HepG2 (cell line): ENCODE results near the gene BCL6. TPM values are rescaled to one million over a fixed set of nuclear protein-coding genes. Genes with fewer than 3 reads are reported as not detected.
A peak's percentile ranks its signal among the peaks of the same experiment; 100 is the strongest.

ENCODE experiments used
- ARHGAP35 ChIP-seq: sonication (generic); formaldehyde crosslinking; IDR thresholded peaks from 2 replicates; pipeline ENCODE4 v1.9.0; 2022; ENCODE audit warnings: mild to moderate bottlenecking, inconsistent platforms, moderate library complexity, missing genetic modification reagents, borderline replicate concordance
- CHCHD3 ChIP-seq: sonication (generic); formaldehyde crosslinking; IDR thresholded peaks from 2 replicates; pipeline ENCODE4 v1.8.0; 2022; ENCODE audit warnings: mild to moderate bottlenecking, missing genetic modification reagents, moderate library complexity
- CREM ChIP-seq, 2 experiments: sonication (generic) in 1 of 2; formaldehyde crosslinking in 1 of 2; IDR thresholded peaks; 2 replicates each; pipeline versions ENCODE4 v1.4.0 to v1.6.1; 2016 to 2020; ENCODE audit warnings: antibody characterized with exemption in 1 of 2, mild to moderate bottlenecking in 1 of 2, missing genetic modification reagents in 1 of 2
- FOXC1 ChIP-seq: sonication (generic); formaldehyde crosslinking; IDR thresholded peaks from 2 replicates; pipeline ENCODE4 v1.8.0; 2022; ENCODE audit warnings: mild to moderate bottlenecking, missing genetic modification reagents, borderline replicate concordance
- FOXK2 ChIP-seq: fragments of 450-650 bp; IDR thresholded peaks from 2 replicates; pipeline ENCODE4 v1.6.1; 2016
- FOXP1 ChIP-seq, 2 experiments: fragments of 450-650 bp in 1 of 2; IDR thresholded peaks; 2 replicates each; pipeline ENCODE4 v1.6.1; 2017 to 2018; ENCODE audit warnings: antibody characterized with exemption in 1 of 2
- HNF4A ChIP-seq: sonication (generic); formaldehyde crosslinking; IDR thresholded peaks from 2 replicates; pipeline ENCODE4 v1.4.0; 2020; ENCODE audit warnings: missing genetic modification reagents
- JDP2 ChIP-seq: sonication (generic); formaldehyde crosslinking; IDR thresholded peaks from 2 replicates; pipeline ENCODE4 v1.8.1; 2022; ENCODE audit warnings: missing genetic modification reagents, borderline replicate concordance
- KLF16 ChIP-seq, 2 experiments: sonication (generic) in 1 of 2; formaldehyde crosslinking in 1 of 2; IDR thresholded peaks; 2 replicates each; pipeline versions ENCODE4 v1.6.1 to v1.8.0; 2016 to 2023; ENCODE audit warnings: missing genetic modification reagents in 2 of 2, missing compliant biosample characterization in 1 of 2
- NFYC ChIP-seq: IDR thresholded peaks from 2 replicates; pipeline ENCODE4 v1.6.1; 2016; ENCODE audit warnings: missing genetic modification reagents, missing compliant biosample characterization
- PCBP2 ChIP-seq: fragments of 200-400 bp; formaldehyde crosslinking; optimal IDR thresholded peaks from 2 replicates; pipeline ENCODE3; 2018; ENCODE audit warnings: low read length, low read depth; ENCODE audit not compliant: poor library complexity, severe bottlenecking
- POGZ ChIP-seq: sonication (generic); formaldehyde crosslinking; IDR thresholded peaks from 2 replicates; pipeline ENCODE4 v1.4.0; 2020; ENCODE audit warnings: mild to moderate bottlenecking, missing genetic modification reagents
- PRPF4 ChIP-seq: fragments of 200-400 bp; formaldehyde crosslinking; IDR thresholded peaks from 2 replicates; pipeline ENCODE4 v1.6.1; 2016; ENCODE audit warnings: low read length, low read depth; ENCODE audit not compliant: poor library complexity, severe bottlenecking
- SMAD9 ChIP-seq: sonication (generic); formaldehyde crosslinking; IDR thresholded peaks from 2 replicates; pipeline ENCODE4 v1.5.1; 2020; ENCODE audit warnings: mild to moderate bottlenecking, missing genetic modification reagents
- SNAPC2 ChIP-seq: sonication (generic); formaldehyde crosslinking; IDR thresholded peaks from 2 replicates; pipeline ENCODE4 v1.8.1; 2022; ENCODE audit warnings: mild to moderate bottlenecking, missing genetic modification reagents
- SNRNP70 ChIP-seq: fragments of 200-400 bp; formaldehyde crosslinking; IDR thresholded peaks from 2 replicates; pipeline ENCODE4 v1.6.1; 2017; ENCODE audit warnings: mild to moderate bottlenecking, low read depth, low read length, moderate library complexity
- SRSF4 ChIP-seq: fragments of 200-400 bp; formaldehyde crosslinking; IDR thresholded peaks from one replicate; pipeline ENCODE4 v1.6.1; 2018; ENCODE audit warnings: mild to moderate bottlenecking, low read depth, low read length, moderate library complexity; ENCODE audit not compliant: poor library complexity, severe bottlenecking
- YEATS2 ChIP-seq: sonication (generic); formaldehyde crosslinking; IDR thresholded peaks from 2 replicates; pipeline ENCODE4 v1.4.0; 2020; ENCODE audit warnings: missing genetic modification reagents, borderline replicate concordance
- ZFP36L1 ChIP-seq: sonication (generic); formaldehyde crosslinking; IDR thresholded peaks from 2 replicates; pipeline ENCODE4 v1.8.0; 2022; ENCODE audit warnings: mild to moderate bottlenecking, missing genetic modification reagents, moderate library complexity
- ZFP36L2 ChIP-seq: sonication (generic); formaldehyde crosslinking; IDR thresholded peaks from 2 replicates; pipeline ENCODE4 v1.4.0; 2020; ENCODE audit warnings: missing genetic modification reagents
- ZFX ChIP-seq: sonication (generic); formaldehyde crosslinking; IDR thresholded peaks from 2 replicates; pipeline ENCODE4 v1.4.0; 2020; ENCODE audit warnings: mild to moderate bottlenecking, low read depth, missing genetic modification reagents, moderate library complexity
- ZNF296 ChIP-seq: sonication (generic); formaldehyde crosslinking; conservative IDR thresholded peaks from 2 replicates; pipeline ENCODE4 v1.5.0; 2020; ENCODE audit warnings: mild to moderate bottlenecking, missing genetic modification reagents
- ZNF446 ChIP-seq: sonication (generic); formaldehyde crosslinking; IDR thresholded peaks from 2 replicates; pipeline ENCODE4 v1.5.0; 2020; ENCODE audit warnings: mild to moderate bottlenecking, missing genetic modification reagents
- ZNF674 ChIP-seq: sonication (generic); formaldehyde crosslinking; IDR thresholded peaks from 2 replicates; pipeline ENCODE4 v1.5.0; 2020; ENCODE audit warnings: low read depth, mild to moderate bottlenecking, missing genetic modification reagents
- ZNF713 ChIP-seq: sonication (generic); formaldehyde crosslinking; IDR thresholded peaks from 2 replicates; pipeline ENCODE4 v1.4.0; 2020; ENCODE audit warnings: mild to moderate bottlenecking, missing genetic modification reagents
- ZSCAN22 ChIP-seq: sonication (generic); formaldehyde crosslinking; IDR thresholded peaks from 2 replicates; pipeline ENCODE4 v1.4.0; 2020; ENCODE audit warnings: mild to moderate bottlenecking, missing genetic modification reagents
- polyA plus RNA-seq, 8 experiments: library from polyadenylated mRNA; depleted of rRNA in 3 of 8; stranded (reverse) in 7 of 8; unstranded in 1 of 8; fragments of >200 nt; fragmentation: Illumina TruSeq in 4 of 8; extraction: Trizol in 4 of 8; gene quantifications; 2 replicates each; pipeline versions ENCODE4 v1.2.1 to v1.2.3, GENCODE V29; 2011 to 2016; ENCODE audit warnings: low read depth in 4 of 8, missing spikeins in 1 of 8, mixed read lengths in 1 of 8; ENCODE audit not compliant: insufficient read depth in 1 of 8
- total RNA-seq, 5 experiments: library from RNA; depleted of rRNA; stranded (reverse); fragments of >200 nt; fragmentation: Illumina TruSeq; extraction: Trizol; gene quantifications; 2 replicates each; pipeline ENCODE4 v1.2.3, GENCODE V29; 2016; ENCODE audit warnings: low read depth in 1 of 5
- TF ChIP-seq, protein P1 (sequence below): sonication (generic); formaldehyde crosslinking; IDR thresholded peaks from 2 replicates; pipeline ENCODE4 v1.4.0; 2020; ENCODE audit warnings: missing genetic modification reagents
- TF ChIP-seq, protein P2 (sequence below): sonication (generic); formaldehyde crosslinking; IDR thresholded peaks from 2 replicates; pipeline ENCODE4 v1.8.0; 2022; ENCODE audit warnings: missing genetic modification reagents, mild to moderate bottlenecking, inconsistent platforms, borderline replicate concordance

Gene BCL6
- total and polyA plus RNA-seq, 2 of the 13 experiments (the other 11 are each of a cell fraction or from before 2014, with no cell fraction given), result 21.2 to 53.7 TPM

DNA sequence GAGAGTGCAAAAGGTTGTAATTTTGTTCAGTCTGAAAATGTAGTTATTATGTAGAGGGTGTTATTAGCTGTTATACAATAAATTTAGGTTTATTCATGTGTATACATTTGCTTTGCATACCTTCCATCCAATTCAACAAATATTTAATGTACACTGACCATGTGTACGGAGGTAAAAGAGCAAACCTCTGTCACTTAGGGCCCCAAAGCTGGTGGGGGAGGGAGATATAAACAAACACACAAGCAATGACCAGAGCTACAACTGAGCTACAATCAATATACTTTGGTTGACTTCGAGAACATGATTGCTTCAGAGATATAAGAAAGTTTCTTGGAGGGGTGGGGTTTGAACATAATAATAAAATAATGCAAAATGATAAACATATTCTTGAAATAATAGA is 17.5 kb upstream of the BCL6 start (continued):
- TF ChIP-seq ZFP36L2 (CRISPR knock-in tag), result no peak
- TF ChIP-seq HNF4A (CRISPR knock-in tag), result no peak
- no peak for TF ChIP-seq FOXC1 (CRISPR knock-in tag)
- no peak for TF ChIP-seq PCBP2
- TF ChIP-seq FOXK2, result no peak
- TF ChIP-seq YEATS2 (CRISPR knock-in tag), result no peak
- no peak for TF ChIP-seq ZFP36L1 (CRISPR knock-in tag)
- no peak for TF ChIP-seq SMAD9 (CRISPR knock-in tag)
- no peak for TF ChIP-seq ZFX (CRISPR knock-in tag)
- no peak for TF ChIP-seq SNAPC2 (CRISPR knock-in tag)
- TF ChIP-seq KLF16 (CRISPR knock-in tag; IDR thresholded peaks at IDR 0.05), result no peak
- TF ChIP-seq, protein P1, sequence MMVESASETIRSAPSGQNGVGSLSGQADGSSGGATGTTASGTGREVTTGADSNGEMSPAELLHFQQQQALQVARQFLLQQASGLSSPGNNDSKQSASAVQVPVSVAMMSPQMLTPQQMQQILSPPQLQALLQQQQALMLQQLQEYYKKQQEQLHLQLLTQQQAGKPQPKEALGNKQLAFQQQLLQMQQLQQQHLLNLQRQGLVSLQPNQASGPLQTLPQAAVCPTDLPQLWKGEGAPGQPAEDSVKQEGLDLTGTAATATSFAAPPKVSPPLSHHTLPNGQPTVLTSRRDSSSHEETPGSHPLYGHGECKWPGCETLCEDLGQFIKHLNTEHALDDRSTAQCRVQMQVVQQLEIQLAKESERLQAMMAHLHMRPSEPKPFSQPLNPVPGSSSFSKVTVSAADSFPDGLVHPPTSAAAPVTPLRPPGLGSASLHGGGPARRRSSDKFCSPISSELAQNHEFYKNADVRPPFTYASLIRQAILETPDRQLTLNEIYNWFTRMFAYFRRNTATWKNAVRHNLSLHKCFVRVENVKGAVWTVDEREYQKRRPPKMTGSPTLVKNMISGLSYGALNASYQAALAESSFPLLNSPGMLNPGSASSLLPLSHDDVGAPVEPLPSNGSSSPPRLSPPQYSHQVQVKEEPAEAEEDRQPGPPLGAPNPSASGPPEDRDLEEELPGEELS (CRISPR knock-in tag), result peak; percentile 91
- TF ChIP-seq CHCHD3 (CRISPR knock-in tag), result no peak
- no peak for TF ChIP-seq PRPF4
- no peak for TF ChIP-seq NFYC (CRISPR knock-in tag)
- TF ChIP-seq JDP2 (CRISPR knock-in tag), result no peak
- no peak for TF ChIP-seq ZNF674 (CRISPR knock-in tag)
- TF ChIP-seq ARHGAP35 (CRISPR knock-in tag), result no peak
- no peak for TF ChIP-seq ZNF713 (CRISPR knock-in tag)
- TF ChIP-seq, protein P2, sequence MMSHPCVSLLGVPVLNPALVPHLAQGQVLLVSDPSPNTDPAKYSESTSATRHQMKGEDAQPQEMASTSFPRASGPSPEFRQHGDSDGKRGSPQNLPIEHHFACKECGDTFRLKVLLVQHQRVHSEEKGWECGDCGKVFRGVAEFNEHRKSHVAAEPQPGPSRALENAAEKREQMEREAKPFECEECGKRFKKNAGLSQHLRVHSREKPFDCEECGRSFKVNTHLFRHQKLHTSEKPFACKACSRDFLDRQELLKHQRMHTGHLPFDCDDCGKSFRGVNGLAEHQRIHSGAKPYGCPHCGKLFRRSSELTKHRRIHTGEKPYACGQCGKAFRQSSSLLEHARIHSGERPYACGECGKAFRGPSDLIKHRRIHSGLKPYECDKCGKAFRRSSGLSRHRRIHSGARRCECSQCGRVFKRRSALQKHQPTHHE (CRISPR knock-in tag), result no peak
- no peak for TF ChIP-seq POGZ (CRISPR knock-in tag)
- TF ChIP-seq CREM (IDR thresholded peaks at IDR 0.05), result no peak; the same call in 1 of the 2 replicates
- TF ChIP-seq CREM (CRISPR knock-in tag; IDR thresholded peaks at IDR 0.05), result no peak
- no peak for TF ChIP-seq FOXP1 (IDR thresholded peaks at IDR 0.05)
- TF ChIP-seq FOXP1 (CRISPR knock-in tag; IDR thresholded peaks at IDR 0.05), result peak; percentile 95
- no peak for TF ChIP-seq ZNF296
- TF ChIP-seq ZNF446, result no peak
- TF ChIP-seq SRSF4, result no peak
- TF ChIP-seq ZSCAN22, result no peak
- TF ChIP-seq SNRNP70, result no peak
